WERI-Rb-1 (cell line): Measurements from ENCODE around the gene SKI.

Source experiments
- DNase-seq: peaks from one replicate; pipeline ENCODE4 v3.0.0-alpha.2; 2020
- H3K27ac ChIP-seq: fragments of 250-450 bp; sonication (Bioruptor Pico); 2 replicates; pipeline ENCODE4 v1.5.1; 2020; ENCODE audit warnings: mild to moderate bottlenecking, moderate library complexity
- H3K27me3 ChIP-seq: fragments of 250-450 bp; sonication (Bioruptor Pico); 2 replicates; pipeline ENCODE4 v1.5.1; 2021; ENCODE audit warnings: mild to moderate bottlenecking, low read depth, moderate library complexity; ENCODE audit not compliant: insufficient read depth, severe bottlenecking
- H3K36me3 ChIP-seq: fragments of 250-450 bp; sonication (Bioruptor Pico); 2 replicates; pipeline ENCODE4 v1.5.1; 2020; ENCODE audit warnings: mild to moderate bottlenecking, moderate library complexity
- H3K4me3 ChIP-seq: 2 replicates; pipeline ENCODE4 v1.5.1; 2011; ENCODE audit warnings: low read depth, mild to moderate bottlenecking, control low read depth, low read length
- H3K9me3 ChIP-seq: fragments of 250-450 bp; sonication (Bioruptor Pico); 2 replicates; pipeline ENCODE4 v1.5.1; 2021; ENCODE audit warnings: mild to moderate bottlenecking, moderate library complexity; ENCODE audit not compliant: severe bottlenecking
- TF ChIP-seq, protein P1 (sequence below): IDR thresholded peaks from 2 replicates; pipeline ENCODE4 v1.5.1; 2011; ENCODE audit warnings: low read depth, mild to moderate bottlenecking, control low read depth, inconsistent platforms, low read length

Gene SKI

DNA sequence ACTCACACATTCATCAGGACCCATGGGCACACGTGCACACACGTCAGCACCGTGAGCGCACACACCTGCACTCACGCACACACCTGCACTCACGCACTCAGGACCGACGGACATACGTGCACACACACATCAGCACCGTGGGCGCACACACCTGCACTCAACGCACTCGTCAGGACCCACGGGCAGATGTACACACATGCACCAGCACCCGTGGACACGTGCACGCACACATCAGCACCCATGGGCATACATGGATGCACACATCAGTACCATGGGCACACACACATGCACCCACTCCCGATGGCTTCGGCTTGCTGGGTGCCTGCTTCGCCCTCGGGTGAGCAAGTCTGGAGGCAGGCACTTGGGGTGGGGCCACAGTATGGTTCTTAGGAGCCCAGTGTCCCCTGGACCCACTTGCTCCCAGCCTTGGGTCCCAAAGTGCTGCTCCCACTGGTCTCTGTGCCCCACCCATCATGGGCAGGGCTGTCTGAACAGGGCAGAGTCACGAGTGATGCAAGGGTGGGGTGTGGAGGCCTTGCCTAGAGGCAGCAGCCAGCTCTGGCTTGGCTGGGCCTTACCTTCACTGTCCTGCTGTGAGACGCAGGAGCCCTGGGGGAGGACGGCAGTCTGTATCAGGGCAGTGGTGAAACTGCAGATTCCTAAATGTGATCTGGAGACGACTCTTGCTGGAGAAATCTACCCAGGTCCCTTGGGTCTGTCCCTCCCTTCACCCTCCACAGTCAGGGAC lies 49.8 kb downstream of the SKI start:
- Histone ChIP-seq H3K4me3 (no peak overlapping the region), H3K36me3 (no peaks in the 10 kb centered on the region; the same call in none of the 2 replicates), H3K27me3 (no peaks in the 10 kb centered on the region), H3K9me3 (no peaks in the 10 kb centered on the region), H3K27ac (no peak overlapping the region)
- DNase-seq, result no peak
- TF ChIP-seq, protein P1, sequence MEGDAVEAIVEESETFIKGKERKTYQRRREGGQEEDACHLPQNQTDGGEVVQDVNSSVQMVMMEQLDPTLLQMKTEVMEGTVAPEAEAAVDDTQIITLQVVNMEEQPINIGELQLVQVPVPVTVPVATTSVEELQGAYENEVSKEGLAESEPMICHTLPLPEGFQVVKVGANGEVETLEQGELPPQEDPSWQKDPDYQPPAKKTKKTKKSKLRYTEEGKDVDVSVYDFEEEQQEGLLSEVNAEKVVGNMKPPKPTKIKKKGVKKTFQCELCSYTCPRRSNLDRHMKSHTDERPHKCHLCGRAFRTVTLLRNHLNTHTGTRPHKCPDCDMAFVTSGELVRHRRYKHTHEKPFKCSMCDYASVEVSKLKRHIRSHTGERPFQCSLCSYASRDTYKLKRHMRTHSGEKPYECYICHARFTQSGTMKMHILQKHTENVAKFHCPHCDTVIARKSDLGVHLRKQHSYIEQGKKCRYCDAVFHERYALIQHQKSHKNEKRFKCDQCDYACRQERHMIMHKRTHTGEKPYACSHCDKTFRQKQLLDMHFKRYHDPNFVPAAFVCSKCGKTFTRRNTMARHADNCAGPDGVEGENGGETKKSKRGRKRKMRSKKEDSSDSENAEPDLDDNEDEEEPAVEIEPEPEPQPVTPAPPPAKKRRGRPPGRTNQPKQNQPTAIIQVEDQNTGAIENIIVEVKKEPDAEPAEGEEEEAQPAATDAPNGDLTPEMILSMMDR, result no peak

DNA sequence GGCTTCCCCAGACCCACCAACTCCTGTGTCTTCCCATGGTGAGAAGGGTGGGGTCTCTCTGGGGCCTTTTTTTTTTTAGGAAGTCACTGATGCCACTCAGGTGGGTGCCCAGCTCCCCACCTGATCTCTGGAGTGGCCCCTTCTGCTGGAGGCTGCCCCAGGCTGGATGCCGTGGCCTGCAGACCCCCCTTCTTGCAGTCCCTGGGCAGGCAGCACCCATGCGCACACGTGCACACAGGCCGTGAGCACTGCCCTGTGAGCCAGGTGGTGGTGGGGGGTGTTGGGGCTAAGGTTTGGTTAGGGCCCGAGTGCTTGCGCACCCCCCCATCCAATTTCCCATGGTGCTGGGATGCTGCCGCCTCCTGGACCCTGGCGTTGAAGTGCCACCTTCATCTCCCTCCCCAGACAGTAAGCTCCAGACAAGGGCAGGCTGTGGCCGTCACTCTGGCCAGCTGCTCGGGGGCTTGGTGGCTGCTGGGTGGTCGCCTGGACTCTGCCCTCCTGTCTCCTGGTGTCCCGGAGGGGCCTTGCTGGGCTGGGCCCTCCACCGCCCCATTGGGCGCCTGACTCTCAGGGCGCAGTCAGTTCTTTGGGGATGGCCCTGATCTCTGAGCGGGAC lies 50.6 kb downstream of the SKI start:
- TF ChIP-seq, protein P1, result no peak
- no peak overlapping the region for H3K4me3 ChIP-seq
- H3K27me3 ChIP-seq, result no peaks in the 10 kb centered on the region
- no peaks in the 10 kb centered on the region for H3K9me3 ChIP-seq
- no peak for DNase-seq
- no peak overlapping the region for H3K27ac ChIP-seq
- H3K36me3 ChIP-seq, result no peaks in the 10 kb centered on the region; the same call in none of the 2 replicates

DNA sequence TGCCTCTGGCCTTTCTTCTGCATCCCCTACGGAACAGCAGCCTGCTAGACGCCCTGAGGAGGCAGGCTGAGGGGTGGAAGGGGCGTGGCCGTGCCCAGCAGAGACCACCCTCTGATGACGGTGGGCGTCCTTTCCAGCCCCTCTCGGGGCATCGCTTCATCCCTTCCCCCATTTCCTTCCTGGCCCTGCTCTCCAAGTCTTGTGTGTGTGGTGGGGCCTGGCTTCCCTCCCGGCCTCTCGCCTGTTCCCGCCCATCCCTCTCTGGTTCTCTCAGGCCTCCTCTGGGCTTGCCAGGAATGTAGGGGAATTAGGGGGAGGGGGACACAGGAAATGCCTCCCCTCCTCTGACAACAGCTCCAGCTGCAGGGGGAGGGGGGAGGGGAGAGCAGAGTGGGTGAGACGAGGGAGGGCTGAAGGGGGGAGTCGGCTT lies 51.1 kb downstream of the SKI start:
- no peaks in the 10 kb centered on the region; the same call in none of the 2 replicates for H3K36me3 ChIP-seq
- no peaks in the 10 kb centered on the region for H3K9me3 ChIP-seq
- TF ChIP-seq, protein P1, result no peak
- H3K4me3 ChIP-seq, result no peak overlapping the region
- H3K27ac ChIP-seq, result no peak overlapping the region
- H3K27me3 ChIP-seq, result no peaks in the 10 kb centered on the region
- no peak for DNase-seq

DNA sequence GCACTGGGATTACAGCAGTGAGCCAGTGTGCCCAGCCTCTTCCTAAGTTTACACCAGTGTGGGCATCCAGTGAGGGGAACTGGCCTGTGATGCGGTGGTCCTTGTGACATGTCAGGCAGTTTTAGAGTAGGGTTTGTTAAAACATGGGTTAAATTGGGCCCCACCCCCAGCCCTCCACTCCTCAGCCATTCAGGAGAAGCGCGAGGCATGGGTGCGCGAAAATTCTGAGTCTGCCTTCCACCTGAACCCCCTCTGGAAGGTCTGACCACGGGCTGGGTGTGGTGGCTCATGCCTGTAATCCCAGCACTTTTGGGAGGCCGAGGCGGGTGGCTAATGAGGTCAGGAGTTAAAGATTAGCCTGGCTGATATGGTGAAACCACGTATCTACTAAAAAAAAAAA lies 51.7 kb downstream of the SKI start:
- Histone ChIP-seq H3K4me3 (no peak overlapping the region), H3K9me3 (no peaks in the 10 kb centered on the region), H3K27me3 (no peaks in the 10 kb centered on the region), H3K36me3 (no peaks in the 10 kb centered on the region; the same call in none of the 2 replicates), H3K27ac (no peak overlapping the region)
- TF ChIP-seq, protein P1, result no peak
- DNase-seq, result no peak

DNA sequence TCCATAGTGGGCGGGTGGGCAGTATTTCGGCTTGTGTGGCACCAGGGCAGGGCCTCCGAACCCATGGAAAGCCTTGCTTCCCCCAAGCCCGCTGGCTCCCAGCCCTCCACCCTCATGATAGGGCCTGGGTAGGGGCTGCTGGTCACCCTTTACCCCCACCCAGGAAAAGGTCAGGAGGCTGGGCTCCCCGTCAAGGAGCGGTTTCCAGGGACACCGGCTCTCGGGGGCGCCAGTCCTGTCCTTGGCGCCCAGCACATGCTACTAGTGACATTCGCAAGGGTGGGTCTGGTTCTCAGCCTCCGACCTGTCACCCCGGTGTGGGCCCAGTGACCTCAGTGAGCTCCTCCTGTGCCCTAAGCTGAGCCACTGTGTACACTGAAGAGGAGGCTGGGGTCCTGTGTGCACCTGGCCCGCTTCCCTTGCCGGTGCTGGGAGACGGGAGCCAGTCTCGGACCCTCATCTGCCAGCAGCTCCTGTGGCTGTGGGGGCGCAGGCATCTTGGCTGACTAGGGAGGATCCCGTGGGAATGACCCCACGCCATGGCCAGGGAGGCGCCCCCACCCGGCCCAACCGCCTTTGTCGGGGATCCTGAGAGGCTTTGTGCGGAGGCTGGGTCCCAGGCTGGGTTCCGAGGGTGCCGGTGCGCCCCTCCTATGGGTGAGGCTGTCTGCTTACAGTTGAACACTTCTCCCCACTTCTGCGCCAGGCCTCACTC lies 54.6 kb downstream of the SKI start:
- Histone ChIP-seq H3K27ac (no peak overlapping the region), H3K27me3 (no peaks in the 10 kb centered on the region), H3K9me3 (no peaks in the 10 kb centered on the region), H3K4me3 (no peak overlapping the region), H3K36me3 (no peaks in the 10 kb centered on the region; the same call in none of the 2 replicates)
- no peak for DNase-seq
- TF ChIP-seq, protein P1, result no peak
